ENCODE results near the gene ZNF133.

Gene ZNF133

GRCh38 chr20:18360635-18361034 is 72.3 kb downstream of the ZNF133 start:
- H3K9me3 ChIP-seq (ENCODE audit: low read depth, low read length), result no peaks in the 10 kb centered on the region
- H3K9ac ChIP-seq (ENCODE audit: insufficient read length), result no peak overlapping the region
- H3K27ac ChIP-seq, result no peak overlapping the region
- no peak overlapping the region for H3K4me3 ChIP-seq
- no peak for DNase-seq (ENCODE audit: low read depth, low spot score)
- no peak for TF ChIP-seq POLR2AphosphoS5 (IDR thresholded peaks at IDR 0.05; ENCODE audit: borderline replicate concordance, low read depth, low read length)
- TF ChIP-seq FOXP2 (optimal IDR thresholded peaks at IDR 0.05; ENCODE audit: control extremely low read depth, extremely low read length, insufficient read depth), result no peak
- no peak for TF ChIP-seq EZH2 (IDR thresholded peaks at IDR 0.05)
- no peaks in the 10 kb centered on the region for H3K36me3 ChIP-seq (ENCODE audit: insufficient read depth, low read length)

- no peak for TF ChIP-seq POLR2AphosphoS5 (IDR thresholded peaks at IDR 0.05; ENCODE audit: borderline replicate concordance, low read depth, low read length)
- no peak for TF ChIP-seq EZH2 (IDR thresholded peaks at IDR 0.05)
- no peak for TF ChIP-seq FOXP2 (optimal IDR thresholded peaks at IDR 0.05; ENCODE audit: control extremely low read depth, extremely low read length, insufficient read depth)
- DNase-seq (ENCODE audit: low read depth, low spot score), result no peak
- Histone ChIP-seq H3K36me3 (ENCODE audit: insufficient read depth, low read length) (no peaks in the 10 kb centered on the region), H3K9me3 (ENCODE audit: low read depth, low read length) (no peaks in the 10 kb centered on the region; the same call in 1 of the 2 replicates), H3K9ac (ENCODE audit: insufficient read length) (no peak overlapping the region), H3K4me3 (no peak overlapping the region), H3K27ac (no peak overlapping the region)
These were observed 73.4 kb downstream of the ZNF133 start for GRCh38 chr20:18361678-18362077.

- TF ChIP-seq EZH2 (IDR thresholded peaks at IDR 0.05) (no peak), FOXP2 (optimal IDR thresholded peaks at IDR 0.05; ENCODE audit: control extremely low read depth, extremely low read length, insufficient read depth) (no peak), POLR2AphosphoS5 (IDR thresholded peaks at IDR 0.05; ENCODE audit: borderline replicate concordance, low read depth, low read length) (no peak)
- Histone ChIP-seq H3K9me3 (ENCODE audit: low read depth, low read length) (no peaks in the 10 kb centered on the region; the same call in 1 of the 2 replicates), H3K36me3 (ENCODE audit: insufficient read depth, low read length) (no peaks in the 10 kb centered on the region), H3K9ac (ENCODE audit: insufficient read length) (no peak overlapping the region), H3K27ac (no peak overlapping the region), H3K4me3 (no peak overlapping the region)
- DNase-seq (ENCODE audit: low read depth, low spot score), result no peak
These were observed 74.6 kb downstream of the ZNF133 start for GRCh38 chr20:18362916-18363315.

- H3K4me3 ChIP-seq, result no peak overlapping the region
- DNase-seq (ENCODE audit: low read depth, low spot score), result no peak
- H3K27ac ChIP-seq, result no peak overlapping the region
- no peak for TF ChIP-seq FOXP2 (optimal IDR thresholded peaks at IDR 0.05; ENCODE audit: control extremely low read depth, extremely low read length, insufficient read depth)
- no peak for TF ChIP-seq POLR2AphosphoS5 (IDR thresholded peaks at IDR 0.05; ENCODE audit: borderline replicate concordance, low read depth, low read length)
- no peak for TF ChIP-seq EZH2 (IDR thresholded peaks at IDR 0.05)
- H3K9me3 ChIP-seq (ENCODE audit: low read depth, low read length), result no peaks in the 10 kb centered on the region; the same call in 1 of the 2 replicates
- H3K36me3 ChIP-seq (ENCODE audit: insufficient read depth, low read length), result no peaks in the 10 kb centered on the region
- no peak overlapping the region for H3K9ac ChIP-seq (ENCODE audit: insufficient read length)
These were observed 75.4 kb downstream of the ZNF133 start for GRCh38 chr20:18363708-18364107.

GRCh38 chr20:18364768-18365167 is 76.4 kb downstream of the ZNF133 start:
- no peaks in the 10 kb centered on the region; the same call in 1 of the 2 replicates for H3K9me3 ChIP-seq (ENCODE audit: low read depth, low read length)
- no peaks in the 10 kb centered on the region for H3K36me3 ChIP-seq (ENCODE audit: insufficient read depth, low read length)
- H3K4me3 ChIP-seq, result no peak overlapping the region
- H3K27ac ChIP-seq, result no peak overlapping the region
- TF ChIP-seq EZH2 (IDR thresholded peaks at IDR 0.05), result no peak
- no peak for TF ChIP-seq FOXP2 (optimal IDR thresholded peaks at IDR 0.05; ENCODE audit: control extremely low read depth, extremely low read length, insufficient read depth)
- TF ChIP-seq POLR2AphosphoS5 (IDR thresholded peaks at IDR 0.05; ENCODE audit: borderline replicate concordance, low read depth, low read length), result no peak
- DNase-seq (ENCODE audit: low read depth, low spot score), result no peak
- no peak overlapping the region for H3K9ac ChIP-seq (ENCODE audit: insufficient read length)
